Glutamatergic neuron (in vitro differentiated cells): ENCODE data around the gene ARL6IP5. TPM values are rescaled to one million over a fixed set of nuclear protein-coding genes. Genes with fewer than 3 reads are reported as not detected.

Experiments used
- DNase-seq: peaks from one replicate; pipeline ENCODE4 v3.0.0; 2022
- H3K27ac Mint-ChIP-seq: one replicate; pipeline ENCODE4 v1.8.0; 2020; ENCODE audit warnings: mild to moderate bottlenecking, mixed read lengths, inconsistent platforms; ENCODE audit not compliant: unreplicated experiment
- H3K27me3 Mint-ChIP-seq: one replicate; pipeline ENCODE4 v1.8.0; 2020; ENCODE audit warnings: mild to moderate bottlenecking, moderate library complexity, mixed read lengths, inconsistent platforms; ENCODE audit not compliant: unreplicated experiment
- H3K36me3 Mint-ChIP-seq: one replicate; pipeline ENCODE4 v1.8.0; 2020; ENCODE audit warnings: mild to moderate bottlenecking, mixed read lengths, inconsistent platforms; ENCODE audit not compliant: unreplicated experiment
- H3K4me1 Mint-ChIP-seq: one replicate; pipeline ENCODE4 v1.8.0; 2020; ENCODE audit warnings: mild to moderate bottlenecking, low read depth, mixed read lengths, inconsistent platforms; ENCODE audit not compliant: unreplicated experiment
- H3K4me3 Mint-ChIP-seq: one replicate; pipeline ENCODE4 v1.8.0; 2020; ENCODE audit warnings: mild to moderate bottlenecking, mixed read lengths, inconsistent platforms; ENCODE audit not compliant: unreplicated experiment
- H3K9me3 Mint-ChIP-seq: one replicate; pipeline ENCODE4 v1.8.0; 2020; ENCODE audit warnings: mild to moderate bottlenecking, moderate library complexity, mixed read lengths, inconsistent platforms; ENCODE audit not compliant: unreplicated experiment
- total RNA-seq: library from RNA; stranded (reverse); fragmentation: NEBNext Ultra II Directional; extraction: Animal tissue kit (Norgen Biotek cat#: 25700); gene quantifications from one replicate; pipeline ENCODE4 v1.2.1, GENCODE V29; 2021; ENCODE audit not compliant: unreplicated experiment
- TF ChIP-seq, protein P1 (sequence below): fragments of 200-600 bp; sonication (generic); IDR thresholded peaks from one replicate; pipeline ENCODE4 v1.5.0; 2021; ENCODE audit not compliant: partially characterized antibody, unreplicated experiment

ARL6IP5 gene
- total RNA-seq, 1 donor from 2014 or later = 74.0 TPM

GRCh38 chr3:69052472-69052898 lies 32.3 kb upstream of the ARL6IP5 start:
- peaks cover 10% of the 10 kb centered on the region for H3K9me3 Mint-ChIP-seq
- H3K27ac Mint-ChIP-seq = peak overlapping the region; percentile 93
- TF ChIP-seq, protein P1, sequence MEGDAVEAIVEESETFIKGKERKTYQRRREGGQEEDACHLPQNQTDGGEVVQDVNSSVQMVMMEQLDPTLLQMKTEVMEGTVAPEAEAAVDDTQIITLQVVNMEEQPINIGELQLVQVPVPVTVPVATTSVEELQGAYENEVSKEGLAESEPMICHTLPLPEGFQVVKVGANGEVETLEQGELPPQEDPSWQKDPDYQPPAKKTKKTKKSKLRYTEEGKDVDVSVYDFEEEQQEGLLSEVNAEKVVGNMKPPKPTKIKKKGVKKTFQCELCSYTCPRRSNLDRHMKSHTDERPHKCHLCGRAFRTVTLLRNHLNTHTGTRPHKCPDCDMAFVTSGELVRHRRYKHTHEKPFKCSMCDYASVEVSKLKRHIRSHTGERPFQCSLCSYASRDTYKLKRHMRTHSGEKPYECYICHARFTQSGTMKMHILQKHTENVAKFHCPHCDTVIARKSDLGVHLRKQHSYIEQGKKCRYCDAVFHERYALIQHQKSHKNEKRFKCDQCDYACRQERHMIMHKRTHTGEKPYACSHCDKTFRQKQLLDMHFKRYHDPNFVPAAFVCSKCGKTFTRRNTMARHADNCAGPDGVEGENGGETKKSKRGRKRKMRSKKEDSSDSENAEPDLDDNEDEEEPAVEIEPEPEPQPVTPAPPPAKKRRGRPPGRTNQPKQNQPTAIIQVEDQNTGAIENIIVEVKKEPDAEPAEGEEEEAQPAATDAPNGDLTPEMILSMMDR = no peak
- H3K4me3 Mint-ChIP-seq = peak overlapping the region; percentile 96
- peaks cover 8% of the 10 kb centered on the region for H3K4me1 Mint-ChIP-seq
- no peaks in the 10 kb centered on the region for H3K27me3 Mint-ChIP-seq
- H3K36me3 Mint-ChIP-seq = no peaks in the 10 kb centered on the region
- DNase-seq = no peak

- no peak for DNase-seq
- Mint-ChIP-seq H3K36me3 (peaks cover 9% of the 10 kb centered on the region), H3K4me3 (no peak overlapping the region), H3K4me1 (no peaks in the 10 kb centered on the region), H3K27ac (no peak overlapping the region), H3K27me3 (no peaks in the 10 kb centered on the region), H3K9me3 (no peaks in the 10 kb centered on the region)
- TF ChIP-seq, protein P1 = no peak
Observed at GRCh38 chr3:69058180-69058946, 26.4 kb upstream of the ARL6IP5 start.

GRCh38 chr3:69058947-69059224 lies 25.9 kb upstream of the ARL6IP5 start:
- H3K27ac Mint-ChIP-seq = no peak overlapping the region
- H3K9me3 Mint-ChIP-seq = no peaks in the 10 kb centered on the region
- TF ChIP-seq, protein P1 = no peak
- peaks cover 9% of the 10 kb centered on the region for H3K36me3 Mint-ChIP-seq
- DNase-seq = no peak
- H3K4me1 Mint-ChIP-seq = no peaks in the 10 kb centered on the region
- H3K27me3 Mint-ChIP-seq = no peaks in the 10 kb centered on the region
- no peak overlapping the region for H3K4me3 Mint-ChIP-seq

DNA sequence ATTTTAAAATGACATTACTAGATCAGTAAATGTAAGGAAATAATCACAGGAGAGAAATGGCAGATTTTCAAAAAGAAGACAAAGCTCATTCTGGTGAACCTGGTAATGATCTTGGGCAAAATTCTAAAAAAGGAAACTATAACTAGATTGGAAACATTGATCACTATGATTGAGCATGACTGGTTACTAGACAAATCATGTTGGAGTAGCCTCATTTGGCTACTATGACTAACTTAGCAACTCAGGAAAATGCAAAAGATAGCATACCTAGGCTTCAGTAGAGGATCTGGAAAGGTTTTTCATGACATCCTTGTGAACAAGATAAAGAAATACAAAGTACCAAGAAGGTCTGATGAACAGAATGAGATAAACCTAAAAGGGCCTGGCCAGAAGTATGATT lies 25.0 kb upstream of the ARL6IP5 start:
- Mint-ChIP-seq H3K27ac (no peak overlapping the region), H3K27me3 (no peaks in the 10 kb centered on the region), H3K4me3 (no peak overlapping the region), H3K36me3 (peaks cover 9% of the 10 kb centered on the region), H3K9me3 (no peaks in the 10 kb centered on the region), H3K4me1 (no peaks in the 10 kb centered on the region)
- TF ChIP-seq, protein P1 = no peak
- no peak for DNase-seq

DNA sequence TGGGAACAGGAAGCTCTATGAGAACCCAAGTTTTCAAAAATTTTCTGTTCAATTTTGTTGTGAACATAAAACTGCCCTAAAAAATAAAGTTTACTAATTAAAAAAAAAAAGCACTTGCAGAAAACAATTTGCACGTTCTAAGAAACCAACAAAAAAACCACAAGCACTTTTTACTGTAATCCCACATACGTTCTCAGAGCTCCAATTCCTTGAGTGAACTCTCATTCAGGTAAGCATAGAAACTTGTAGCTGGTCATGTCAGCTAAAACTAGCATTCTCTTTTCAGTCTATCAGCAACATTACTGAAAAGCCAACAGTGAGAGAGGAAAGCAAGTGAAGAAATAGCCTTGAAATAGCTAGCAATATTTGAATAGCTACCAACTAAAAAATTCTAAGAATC lies 21.1 kb upstream of the ARL6IP5 start:
- DNase-seq = no peak
- TF ChIP-seq, protein P1 = no peak
- peaks cover 9% of the 10 kb centered on the region for H3K36me3 Mint-ChIP-seq
- no peak overlapping the region for H3K4me3 Mint-ChIP-seq
- no peaks in the 10 kb centered on the region for H3K27me3 Mint-ChIP-seq
- no peaks in the 10 kb centered on the region for H3K4me1 Mint-ChIP-seq
- H3K27ac Mint-ChIP-seq = no peak overlapping the region
- H3K9me3 Mint-ChIP-seq = no peaks in the 10 kb centered on the region
